ENCODE data around the gene RBMS1. TPM values are rescaled to one million over a fixed set of nuclear protein-coding genes. Genes with fewer than 3 reads are reported as not detected.
A peak's percentile ranks its signal among the peaks of the same experiment; 100 is the strongest.

The RBMS1 gene
- total RNA-seq, 5 donors from 2014 or later (not counting 1 experiment from before 2014, with no cell fraction given): 94.2 to 137 (median 105) TPM

GRCh38 chr2:160271171-160272086, 222.2 kb downstream of the RBMS1 start:
- CTCF ChIA-PET: interaction anchor here (0.8 to 0.9 kb wide), 3 partner anchors 14 to 723 kb away, joined by 3 to 5 read pairs (median 5); no protein-coding TSS in a partner anchor

DNA sequence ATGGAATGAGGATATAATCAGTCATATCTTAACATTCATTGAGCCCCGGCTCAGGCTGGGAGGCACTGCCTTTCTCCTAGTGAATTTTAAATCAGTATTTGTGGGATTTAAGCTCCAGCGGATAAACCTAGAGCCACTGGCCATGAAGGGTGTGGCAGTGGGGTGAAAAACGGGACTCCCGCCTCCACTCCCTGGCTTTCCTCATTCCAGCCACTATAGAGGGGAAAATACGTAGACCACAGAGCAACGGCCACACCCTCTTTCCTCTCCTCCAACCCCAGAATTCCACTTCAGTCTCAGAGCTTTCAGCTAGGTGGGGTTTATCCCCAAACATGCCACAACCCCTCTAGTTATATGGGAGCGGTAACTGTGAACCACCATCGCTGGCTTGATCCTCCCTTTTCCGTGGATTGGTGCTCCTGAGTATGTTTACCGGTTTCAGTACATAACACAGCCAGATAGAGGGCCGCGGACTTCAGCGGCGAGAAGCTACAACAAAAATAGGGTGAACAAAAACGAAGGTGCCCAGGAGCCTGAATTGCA, 223.0 kb downstream of the RBMS1 start:
- H3K9me3 Mint-ChIP-seq: no peaks in the 10 kb centered on the region
- ATAC-seq (replicated peaks in 1 of 4): no peak
- peaks cover 17% of the 10 kb centered on the region for H3K36me3 Mint-ChIP-seq
- no peaks in the 10 kb centered on the region for H3K27me3 Mint-ChIP-seq
- WGBS (ENCODE audit: insufficient coverage): 100% methylated on average over 2 of the region's 15 CpGs
- ChIA-PET POLR2A (interaction anchor here (0.6 to 1.2 kb wide), 3 partner anchors 21 to 135 kb away, joined by 3 to 4 read pairs (median 3); no protein-coding TSS in a partner anchor), CTCF (interaction anchor here (0.8 to 1.6 kb wide), 5 partner anchors 19 to 724 kb away, joined by 3 to 12 read pairs (median 5); no protein-coding TSS in a partner anchor)
- Histone ChIP-seq H3K9me3 (no peaks in the 10 kb centered on the region), H3K27ac (ENCODE audit: low read length) (peak overlapping the region; percentile 75), H3K4me1 (ENCODE audit: control insufficient read depth in 1 of 2, extremely low read depth in 1 of 2, insufficient read depth in 2 of 2, low read length in 2 of 2) (peaks cover 5 to 22% of the 10 kb centered on the region in 2 experiments), H3K27me3 (replicated peaks in 1 of 2; ENCODE audit: control insufficient read depth in 2 of 2, extremely low read depth in 1 of 2, insufficient read depth in 2 of 2, low read length in 1 of 2) (no peaks in the 10 kb centered on the region), H3K36me3 (ENCODE audit: control insufficient read depth in 2 of 2, extremely low read depth in 1 of 2, insufficient read depth in 1 of 2, low read length in 1 of 2) (peaks cover 3 to 13% of the 10 kb centered on the region in 2 donors), H3K4me3 (ENCODE audit: control insufficient read depth in 1 of 2, extremely low read depth in 1 of 2, low read length in 1 of 2) (peak overlapping the region in 1 of 2 donors; percentile 60)
- H3K4me1 Mint-ChIP-seq: peaks cover 30 to 35% (median 32%) of the 10 kb centered on the region in 3 donors
- H3K27ac Mint-ChIP-seq: peak overlapping the region; percentile 83 to 84
- DNase-seq: peak in 1 of 35 experiments; percentile 17
- H3K4me3 Mint-ChIP-seq: peak overlapping the region; percentile 79 to 87 (median 81)

More at GRCh38 chr2:160271171-160272086, 222.2 kb downstream of the RBMS1 start:
- POLR2A ChIA-PET: interaction anchor here in 1 of 2 donors (0.6 kb wide), 1 partner anchor 741 kb away, joined by 3 read pairs; no protein-coding TSS in a partner anchor
- Mint-ChIP-seq H3K27ac (peak overlapping the region; percentile 83 to 84), H3K4me1 (peaks cover 23 to 27% (median 24%) of the 10 kb centered on the region in 3 donors), H3K27me3 (no peaks in the 10 kb centered on the region), H3K36me3 (peaks cover 22% of the 10 kb centered on the region), H3K9me3 (no peaks in the 10 kb centered on the region), H3K4me3 (peak overlapping the region in 1 of 3 donors; percentile 87)
- DNase-seq: no peak
- H3K9me3 ChIP-seq: no peaks in the 10 kb centered on the region
- H3K36me3 ChIP-seq (ENCODE audit: control insufficient read depth in 2 of 2, extremely low read depth in 1 of 2, insufficient read depth in 1 of 2, low read length in 1 of 2): peaks cover 3 to 20% of the 10 kb centered on the region in 2 donors
- H3K4me1 ChIP-seq (ENCODE audit: control insufficient read depth in 1 of 2, extremely low read depth in 1 of 2, insufficient read depth in 2 of 2, low read length in 2 of 2): peaks cover 5 to 20% of the 10 kb centered on the region in 2 experiments
- H3K4me3 ChIP-seq (ENCODE audit: control insufficient read depth in 1 of 2, extremely low read depth in 1 of 2, low read length in 1 of 2): peak overlapping the region in 1 of 2 donors; percentile 23
- no peak for ATAC-seq (replicated peaks in 1 of 4)
- H3K27ac ChIP-seq (ENCODE audit: low read length): no peak overlapping the region
- no peaks in the 10 kb centered on the region for H3K27me3 ChIP-seq (replicated peaks in 1 of 2; ENCODE audit: control insufficient read depth in 2 of 2, extremely low read depth in 1 of 2, insufficient read depth in 2 of 2, low read length in 1 of 2)
- 90% methylated on average over 11 of the region's 21 CpGs for WGBS (ENCODE audit: insufficient coverage)

DNA sequence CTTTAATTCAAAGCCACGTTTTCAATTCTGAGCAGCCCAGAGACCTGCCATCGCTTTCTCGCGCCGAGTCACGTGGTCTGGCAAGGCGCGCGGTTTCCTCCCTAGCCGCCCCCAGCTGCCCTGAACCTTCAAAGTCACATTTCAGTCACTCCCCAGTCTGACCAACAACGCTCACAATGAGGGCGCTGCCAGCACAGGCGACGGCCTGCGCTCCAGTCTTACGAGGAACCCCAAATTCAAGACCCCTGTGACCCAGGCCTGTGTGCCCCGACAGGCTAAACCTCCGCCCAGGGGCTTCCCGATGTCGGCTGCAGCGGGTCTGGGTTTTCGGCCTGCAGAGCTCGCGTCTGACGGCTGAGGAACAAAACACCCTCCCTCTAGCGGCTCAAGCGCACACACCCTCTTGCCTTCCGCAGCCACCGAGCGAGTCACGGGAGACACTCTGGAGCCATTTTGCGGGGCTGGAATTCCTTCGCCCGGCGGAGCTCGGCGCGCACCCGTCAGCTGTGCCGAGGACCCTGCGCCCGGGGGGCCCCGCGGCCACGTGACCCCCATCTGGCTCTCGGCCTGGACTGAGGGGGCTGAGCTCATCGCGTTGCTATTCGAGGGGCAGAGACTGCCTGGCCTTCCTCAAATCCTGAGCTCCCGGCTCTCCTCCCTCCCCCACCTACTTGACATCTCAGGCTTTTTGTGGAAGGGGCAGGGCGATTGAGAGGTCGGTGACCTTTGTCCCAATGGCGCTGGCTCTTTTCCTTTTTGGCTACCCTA, 223.6 kb downstream of the RBMS1 start:
- POLR2A ChIA-PET: interaction anchor here (0.6 to 1.2 kb wide), 4 partner anchors 21 to 647 kb away, joined by 3 to 4 read pairs (median 3); no protein-coding TSS in a partner anchor
- H3K4me3 Mint-ChIP-seq: peak overlapping the region; percentile 79 to 87 (median 81)
- peak; percentile 80 to 89 (median 84) for ATAC-seq (replicated peaks in 1 of 4)
- peak overlapping the region; percentile 75 for H3K27ac ChIP-seq (ENCODE audit: low read length)
- CTCF ChIA-PET: interaction anchor here (0.5 to 1.6 kb wide), 8 partner anchors 19 to 1311 kb away, joined by 3 to 12 read pairs (median 4); no protein-coding TSS in a partner anchor
- DNase-seq: peak; percentile 28 to 79 (median 62)
- peaks cover 12% of the 10 kb centered on the region for H3K36me3 Mint-ChIP-seq
- peaks cover 5 to 26% of the 10 kb centered on the region in 2 experiments for H3K4me1 ChIP-seq (ENCODE audit: control insufficient read depth in 1 of 2, extremely low read depth in 1 of 2, insufficient read depth in 2 of 2, low read length in 2 of 2)
- no peaks in the 10 kb centered on the region for H3K27me3 ChIP-seq (replicated peaks in 1 of 2; ENCODE audit: control insufficient read depth in 2 of 2, extremely low read depth in 1 of 2, insufficient read depth in 2 of 2, low read length in 1 of 2)
- no peaks in the 10 kb centered on the region for H3K27me3 Mint-ChIP-seq
- H3K4me3 ChIP-seq (ENCODE audit: control insufficient read depth in 1 of 2, extremely low read depth in 1 of 2, low read length in 1 of 2): peak overlapping the region; percentile 60 to 88
- H3K9me3 ChIP-seq: no peaks in the 10 kb centered on the region
- H3K4me1 Mint-ChIP-seq: peaks cover 37 to 38% (median 38%) of the 10 kb centered on the region in 3 donors
- no peaks in the 10 kb centered on the region for H3K9me3 Mint-ChIP-seq
- 3% methylated on average over 41 of the region's 53 CpGs for WGBS (ENCODE audit: insufficient coverage)
- peaks cover 3 to 8% of the 10 kb centered on the region in 2 donors for H3K36me3 ChIP-seq (ENCODE audit: control insufficient read depth in 2 of 2, extremely low read depth in 1 of 2, insufficient read depth in 1 of 2, low read length in 1 of 2)
- H3K27ac Mint-ChIP-seq: peak overlapping the region; percentile 83 to 91

GRCh38 chr2:160269365-160269764, 224.2 kb downstream of the RBMS1 start:
- Mint-ChIP-seq H3K4me3 (peak overlapping the region; percentile 79 to 87 (median 81)), H3K27ac (peak overlapping the region; percentile 83 to 91), H3K36me3 (peaks cover 9% of the 10 kb centered on the region), H3K4me1 (peaks cover 38 to 41% (median 39%) of the 10 kb centered on the region in 3 donors), H3K27me3 (no peaks in the 10 kb centered on the region), H3K9me3 (no peaks in the 10 kb centered on the region)
- 92% methylated on average over 4 of the region's 4 CpGs for WGBS (ENCODE audit: insufficient coverage)
- ChIA-PET CTCF (interaction anchor here (0.7 to 1.6 kb wide), 6 partner anchors 18 to 1311 kb away, joined by 3 to 12 read pairs (median 4); no protein-coding TSS in a partner anchor), POLR2A (interaction anchor here in 1 of 2 donors (1.2 kb wide), 1 partner anchor 22 kb away, joined by 3 read pairs; no protein-coding TSS in a partner anchor)
- H3K9me3 ChIP-seq: no peaks in the 10 kb centered on the region
- H3K4me1 ChIP-seq (ENCODE audit: control insufficient read depth in 1 of 2, extremely low read depth in 1 of 2, insufficient read depth in 2 of 2, low read length in 2 of 2): peaks cover 5 to 26% of the 10 kb centered on the region in 2 experiments
- peaks cover 3 to 5% of the 10 kb centered on the region in 2 donors for H3K36me3 ChIP-seq (ENCODE audit: control insufficient read depth in 2 of 2, extremely low read depth in 1 of 2, insufficient read depth in 1 of 2, low read length in 1 of 2)
- peak in 2 of 4 experiments; percentile 27 to 28 for ATAC-seq (replicated peaks in 1 of 4)
- no peaks in the 10 kb centered on the region for H3K27me3 ChIP-seq (replicated peaks in 1 of 2; ENCODE audit: control insufficient read depth in 2 of 2, extremely low read depth in 1 of 2, insufficient read depth in 2 of 2, low read length in 1 of 2)
- H3K27ac ChIP-seq (ENCODE audit: low read length): peak overlapping the region; percentile 75
- peak overlapping the region; percentile 60 to 88 for H3K4me3 ChIP-seq (ENCODE audit: control insufficient read depth in 1 of 2, extremely low read depth in 1 of 2, low read length in 1 of 2)
- no peak for DNase-seq

GRCh38 chr2:160268151-160268781, 225.3 kb downstream of the RBMS1 start:
- POLR2A ChIA-PET: no interaction called here
- ATAC-seq (replicated peaks in 1 of 4): no peak
- Histone ChIP-seq H3K27ac (ENCODE audit: low read length) (no peak overlapping the region), H3K36me3 (ENCODE audit: control insufficient read depth in 2 of 2, extremely low read depth in 1 of 2, insufficient read depth in 1 of 2, low read length in 1 of 2) (peaks cover 3% of the 10 kb centered on the region in 2 donors), H3K4me1 (ENCODE audit: control insufficient read depth in 1 of 2, extremely low read depth in 1 of 2, insufficient read depth in 2 of 2, low read length in 2 of 2) (peaks cover 5 to 26% of the 10 kb centered on the region in 2 experiments), H3K27me3 (replicated peaks in 1 of 2; ENCODE audit: control insufficient read depth in 2 of 2, extremely low read depth in 1 of 2, insufficient read depth in 2 of 2, low read length in 1 of 2) (no peaks in the 10 kb centered on the region), H3K4me3 (ENCODE audit: control insufficient read depth in 1 of 2, extremely low read depth in 1 of 2, low read length in 1 of 2) (no peak overlapping the region), H3K9me3 (no peaks in the 10 kb centered on the region)
- Mint-ChIP-seq H3K36me3 (peaks cover 3% of the 10 kb centered on the region), H3K27me3 (no peaks in the 10 kb centered on the region), H3K27ac (peak overlapping the region in 1 of 2 donors; percentile 28), H3K9me3 (no peaks in the 10 kb centered on the region), H3K4me3 (no peak overlapping the region), H3K4me1 (peaks cover 38 to 47% (median 45%) of the 10 kb centered on the region in 3 donors)
- no CpG with 5 or more reads among the region's 2 CpGs for WGBS (ENCODE audit: insufficient coverage)
- CTCF ChIA-PET: interaction anchor here in 1 of 2 donors (1.2 kb wide), 1 partner anchor 14 kb away, joined by 3 read pairs; no protein-coding TSS in a partner anchor
- DNase-seq: no peak

Measured in T-cell (primary cell).